ENCODE data around the gene SLC30A2.

Gene SLC30A2

GRCh38 chr1:26035203-26035958 lies 10.5 kb downstream of the SLC30A2 start (continued):
- TF ChIP-seq ZNF266 (tag by site-specific recombination; IDR thresholded peaks at IDR 0.05; ENCODE audit: low read depth) (no peak), MYNN (tag by site-specific recombination; IDR thresholded peaks at IDR 0.05; ENCODE audit: borderline replicate concordance) (no peak), ZNF621 (tag by site-specific recombination; IDR thresholded peaks at IDR 0.05) (no peak), ZNF10 (tag by site-specific recombination; IDR thresholded peaks at IDR 0.05) (0 out of 2 replicates have a peak, but pooled peaks have one; percentile 26), ZBTB20 (tag by site-specific recombination; IDR thresholded peaks at IDR 0.05) (peak; percentile 77), AEBP2 (tag by site-specific recombination; IDR thresholded peaks at IDR 0.05; ENCODE audit: borderline replicate concordance) (no peak), HOXA7 (CRISPR knock-in tag; IDR thresholded peaks at IDR 0.05; ENCODE audit: borderline replicate concordance) (no peak), SP3 (tag by site-specific recombination; IDR thresholded peaks at IDR 0.05) (no peak; the same call in none of the 2 replicates), ZNF2 (tag by site-specific recombination; IDR thresholded peaks at IDR 0.05) (no peak), ZNF394 (tag by site-specific recombination; IDR thresholded peaks at IDR 0.05; ENCODE audit: borderline replicate concordance) (peak; percentile 100), ZNF596 (tag by site-specific recombination; IDR thresholded peaks at IDR 0.05) (no peak), ZNF221 (tag by site-specific recombination; IDR thresholded peaks at IDR 0.05; ENCODE audit: borderline replicate concordance) (no peak), ZNF133 (tag by site-specific recombination; IDR thresholded peaks at IDR 0.05) (no peak)

DNA sequence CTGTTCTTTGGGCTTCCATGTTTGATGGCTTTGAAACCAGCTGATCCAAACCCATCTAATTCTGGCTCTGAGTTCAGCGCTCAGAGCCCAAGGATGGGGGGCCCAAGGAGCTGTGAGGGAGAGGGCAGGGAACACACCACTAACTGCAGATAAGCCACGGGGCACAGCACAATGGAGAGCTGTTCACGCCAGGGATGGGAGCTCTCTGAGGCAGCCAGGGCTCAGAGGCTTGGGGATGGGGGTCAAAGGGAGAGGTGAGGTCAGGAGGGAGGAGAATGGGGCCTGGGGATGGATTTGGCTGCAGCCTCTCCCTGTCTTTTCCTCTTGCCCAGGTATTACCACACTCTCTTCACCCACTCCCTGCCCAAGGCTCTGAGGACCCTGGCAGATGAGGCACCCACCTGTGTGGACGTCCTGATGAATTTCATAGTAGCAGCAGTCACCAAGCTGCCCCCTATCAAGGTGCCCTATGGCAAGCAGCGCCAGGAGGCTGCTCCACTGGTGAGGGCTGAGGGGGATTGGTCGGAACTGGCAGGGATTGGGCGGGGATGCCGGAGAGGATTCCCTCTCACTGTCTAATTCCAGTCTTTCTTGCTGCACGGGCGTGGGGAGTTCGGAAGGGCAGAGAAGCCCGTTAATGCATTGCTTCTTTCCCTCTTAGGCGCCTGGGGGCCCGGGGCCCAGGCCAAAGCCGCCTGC lies 11.3 kb downstream of the SLC30A2 start:
- ChIA-PET CTCF (interaction anchor here (0.5 to 7.5 kb wide), 19 partner anchors 9 to 714 kb away, joined by 3 to 80 read pairs (median 4); partner anchors contain the start of genes CEP85, EXTL1 and ZNF593), POLR2A (interaction anchor here (0.7 to 1.8 kb wide), 3 partner anchors 8 to 111 kb away, joined by 3 to 10 read pairs (median 3); no protein-coding TSS in a partner anchor)
- Histone ChIP-seq H3K9me3 (ENCODE audit: control insufficient read depth, insufficient read depth, low read depth, low read length) (no peaks in the 10 kb centered on the region), H3K4me3 (ENCODE audit: low read depth, low read length) (peak overlapping the region; percentile 83), H3K4me1 (ENCODE audit: control insufficient read depth, insufficient read depth, low read length) (no peaks in the 10 kb centered on the region), H3K36me3 (ENCODE audit: control insufficient read depth in 2 of 2, insufficient read depth in 1 of 2, low read length in 2 of 2) (no peaks in the 10 kb centered on the region), H3K27ac (ENCODE audit: extremely low read depth, low read depth, low read length) (no peak overlapping the region; the same call in 1 of the 2 replicates)
- TF ChIP-seq PRDM10 (tag by site-specific recombination; IDR thresholded peaks at IDR 0.05) (peak; percentile 10; the same call in 1 of the 2 replicates), ZNF302 (tag by site-specific recombination; IDR thresholded peaks at IDR 0.05; ENCODE audit: low read depth) (no peak)
- TF ChIP-seq, protein P1, sequence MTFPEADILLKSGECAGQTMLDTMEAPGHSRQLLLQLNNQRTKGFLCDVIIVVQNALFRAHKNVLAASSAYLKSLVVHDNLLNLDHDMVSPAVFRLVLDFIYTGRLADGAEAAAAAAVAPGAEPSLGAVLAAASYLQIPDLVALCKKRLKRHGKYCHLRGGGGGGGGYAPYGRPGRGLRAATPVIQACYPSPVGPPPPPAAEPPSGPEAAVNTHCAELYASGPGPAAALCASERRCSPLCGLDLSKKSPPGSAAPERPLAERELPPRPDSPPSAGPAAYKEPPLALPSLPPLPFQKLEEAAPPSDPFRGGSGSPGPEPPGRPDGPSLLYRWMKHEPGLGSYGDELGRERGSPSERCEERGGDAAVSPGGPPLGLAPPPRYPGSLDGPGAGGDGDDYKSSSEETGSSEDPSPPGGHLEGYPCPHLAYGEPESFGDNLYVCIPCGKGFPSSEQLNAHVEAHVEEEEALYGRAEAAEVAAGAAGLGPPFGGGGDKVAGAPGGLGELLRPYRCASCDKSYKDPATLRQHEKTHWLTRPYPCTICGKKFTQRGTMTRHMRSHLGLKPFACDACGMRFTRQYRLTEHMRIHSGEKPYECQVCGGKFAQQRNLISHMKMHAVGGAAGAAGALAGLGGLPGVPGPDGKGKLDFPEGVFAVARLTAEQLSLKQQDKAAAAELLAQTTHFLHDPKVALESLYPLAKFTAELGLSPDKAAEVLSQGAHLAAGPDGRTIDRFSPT (tag by site-specific recombination; IDR thresholded peaks at IDR 0.05): peak; percentile 46; the same call in 1 of the 2 replicates
